ENCODE data around the gene DDX39B. TPM values are rescaled to one million over a fixed set of nuclear protein-coding genes. Genes with fewer than 3 reads are reported as not detected.
"Not testable (repeated sequence)": the region's sequence is repeated elsewhere in the genome, so short reads cannot be mapped to it uniquely, and the experiment has no call there.

DDX39B gene
- polyA plus RNA-seq, 1 donor: 368 TPM

GRCh38 chr6:31528821-31529328 lies 12.9 kb downstream of the DDX39B start, which contains the start of gene MCCD1:
Gene MCCD1, plus strand, starts transcription at chr6:31528962. Its CDS starts 53 bp downstream, at chr6:31529015.
- DNase-seq (ENCODE audit: low read depth): no peak

- DNase-seq (ENCODE audit: low read depth): no peak
These were observed 13.5 kb downstream of the DDX39B start for GRCh38 chr6:31528307-31528777.

- no peak for DNase-seq (ENCODE audit: low read depth)
These were observed 15.7 kb downstream of the DDX39B start for GRCh38 chr6:31525932-31526591.

- DNase-seq (ENCODE audit: low read depth): no peak
These were observed 16.3 kb downstream of the DDX39B start for GRCh38 chr6:31525553-31525931.

- no peak for DNase-seq (ENCODE audit: low read depth)
These were observed 20.0 kb downstream of the DDX39B start for GRCh38 chr6:31521835-31522234.

- DNase-seq (ENCODE audit: low read depth): no peak
These were observed 28.2 kb downstream of the DDX39B start for GRCh38 chr6:31513456-31514165.

- no peak for DNase-seq (ENCODE audit: low read depth)
These were observed 31.8 kb downstream of the DDX39B start for GRCh38 chr6:31510007-31510406.

GRCh38 chr6:31509036-31509435 lies 32.8 kb downstream of the DDX39B start:
- DNase-seq (ENCODE audit: low read depth): not testable (repeated sequence)

- DNase-seq (ENCODE audit: low read depth): no peak
These were observed 39.2 kb downstream of the DDX39B start for GRCh38 chr6:31502586-31502985.

- not testable (repeated sequence) for DNase-seq (ENCODE audit: low read depth)
These were observed 42.2 kb downstream of the DDX39B start for GRCh38 chr6:31499648-31500047.

GRCh38 chr6:31498748-31499147 lies 43.1 kb downstream of the DDX39B start:
- no peak for DNase-seq (ENCODE audit: low read depth)

GRCh38 chr6:31497531-31498476 lies 44.0 kb downstream of the DDX39B start, which contains the start of gene MICB:
Gene MICB, plus strand, starts transcription at chr6:31498145. Its CDS starts 49 bp downstream, at chr6:31498194.
- no peak for DNase-seq (ENCODE audit: low read depth)

GRCh38 chr6:31496826-31497225 lies 45.0 kb downstream of the DDX39B start:
- not testable (repeated sequence) for DNase-seq (ENCODE audit: low read depth)

- no peak for DNase-seq (ENCODE audit: low read depth)
These were observed 46.2 kb downstream of the DDX39B start for GRCh38 chr6:31495580-31495979.

- DNase-seq (ENCODE audit: low read depth): no peak
These were observed 47.7 kb downstream of the DDX39B start for GRCh38 chr6:31493875-31494694.

- not testable (repeated sequence) for DNase-seq (ENCODE audit: low read depth)
These were observed 48.3 kb downstream of the DDX39B start for GRCh38 chr6:31493550-31493874.

- no peak for DNase-seq (ENCODE audit: low read depth)
These were observed 51.5 kb downstream of the DDX39B start for GRCh38 chr6:31490115-31490873.

GRCh38 chr6:31489086-31489485 lies 52.7 kb downstream of the DDX39B start:
- no peak for DNase-seq (ENCODE audit: low read depth)

- not testable (repeated sequence) for DNase-seq (ENCODE audit: low read depth)
These were observed 54.1 kb downstream of the DDX39B start for GRCh38 chr6:31487674-31488073.
